COLO668 (cell line): Measurements from ENCODE around the gene FGD5.
"Not testable (repeated sequence)": the region's sequence is repeated elsewhere in the genome, so short reads cannot be mapped to it uniquely, and the experiment has no call there.

Source experiments
- DNase-seq: peaks from one replicate; lab custom pipeline; 2025; ENCODE audit not compliant: unreplicated experiment; lab: John Stamatoyannopoulos, UW

FGD5 gene

GRCh38 chr3:14804835-14805780, 13.7 kb upstream of the FGD5 start:
- no peak for DNase-seq

DNA sequence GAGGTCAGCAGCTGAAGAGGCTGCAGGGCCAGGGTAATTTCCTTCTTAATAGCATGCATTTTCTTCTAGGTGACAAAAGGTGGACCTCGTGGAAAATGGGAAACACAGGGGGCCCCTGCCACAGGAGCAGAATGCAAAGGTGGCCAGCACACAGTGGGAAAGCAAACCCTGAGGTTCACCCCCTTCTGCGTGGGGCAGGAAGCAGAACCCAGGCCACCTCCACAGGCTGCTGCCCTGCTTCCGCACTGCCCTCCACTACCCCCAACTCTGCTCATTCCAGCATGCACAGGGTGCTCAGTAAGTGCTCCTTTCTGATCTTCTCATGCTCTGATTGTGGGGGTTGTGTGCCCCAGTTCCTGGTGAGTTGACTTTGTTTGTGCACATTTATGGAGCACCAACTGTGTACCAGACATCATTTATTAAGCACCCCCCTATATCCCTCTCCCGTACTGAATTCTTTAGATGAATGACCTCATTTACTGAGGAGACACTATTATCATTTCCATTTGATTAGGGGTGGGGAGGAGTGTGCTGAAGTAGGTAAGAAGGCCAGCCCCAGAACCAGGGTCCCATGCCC, 12.7 kb upstream of the FGD5 start:
- no peak for DNase-seq

GRCh38 chr3:14806641-14807263, 12.0 kb upstream of the FGD5 start:
- DNase-seq: no peak

- DNase-seq: no peak
These were observed 10.7 kb upstream of the FGD5 start for GRCh38 chr3:14808025-14808424.

GRCh38 chr3:14808502-14809266, 10.1 kb upstream of the FGD5 start:
- DNase-seq: no peak

- DNase-seq: not testable (repeated sequence)
These were observed 9.2 kb upstream of the FGD5 start for GRCh38 chr3:14809611-14810010.

DNA sequence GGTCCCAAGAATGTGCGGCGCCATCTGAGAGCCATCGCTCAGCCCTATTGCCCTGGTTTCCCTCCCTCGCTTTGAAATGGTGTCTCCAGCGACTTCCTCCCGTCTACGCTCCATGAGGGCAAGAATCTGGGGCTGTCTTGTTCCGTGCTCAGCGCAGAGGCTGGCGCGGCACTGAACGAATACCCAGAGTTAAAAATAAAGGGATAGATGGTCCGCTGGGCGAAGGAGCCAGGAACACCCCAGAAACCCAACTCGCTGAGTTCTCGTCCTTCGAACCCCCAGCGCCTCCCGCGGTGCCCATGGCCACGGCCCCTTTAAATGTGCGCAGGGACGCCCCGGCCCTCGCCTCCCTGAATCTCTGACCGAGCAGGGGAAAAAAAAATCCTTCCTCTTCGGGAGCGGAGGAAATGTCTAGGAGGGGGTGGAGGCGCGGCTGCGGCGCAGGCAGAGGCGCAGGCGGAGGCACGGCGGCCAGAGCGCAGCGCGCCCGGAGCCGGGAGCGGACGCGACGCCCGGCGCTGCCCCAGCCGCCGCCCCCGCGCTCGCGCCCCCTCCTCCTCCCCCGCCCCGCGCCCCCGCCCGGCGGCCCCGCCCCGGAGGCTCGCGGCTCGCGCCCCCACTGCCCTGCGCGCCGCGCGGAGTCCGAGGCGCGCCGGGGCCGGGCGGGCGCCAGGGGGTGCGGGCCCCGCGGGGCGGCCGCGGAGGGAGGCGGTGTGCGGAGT, 8.5 kb upstream of the FGD5 start:
- DNase-seq: no peak

GRCh38 chr3:14810801-14811661, 7.7 kb upstream of the FGD5 start:
- DNase-seq: no peak

- no peak for DNase-seq
These were observed 7.1 kb upstream of the FGD5 start for GRCh38 chr3:14811684-14812083.

- no peak for DNase-seq
These were observed 6.5 kb upstream of the FGD5 start for GRCh38 chr3:14812196-14812790.

DNA sequence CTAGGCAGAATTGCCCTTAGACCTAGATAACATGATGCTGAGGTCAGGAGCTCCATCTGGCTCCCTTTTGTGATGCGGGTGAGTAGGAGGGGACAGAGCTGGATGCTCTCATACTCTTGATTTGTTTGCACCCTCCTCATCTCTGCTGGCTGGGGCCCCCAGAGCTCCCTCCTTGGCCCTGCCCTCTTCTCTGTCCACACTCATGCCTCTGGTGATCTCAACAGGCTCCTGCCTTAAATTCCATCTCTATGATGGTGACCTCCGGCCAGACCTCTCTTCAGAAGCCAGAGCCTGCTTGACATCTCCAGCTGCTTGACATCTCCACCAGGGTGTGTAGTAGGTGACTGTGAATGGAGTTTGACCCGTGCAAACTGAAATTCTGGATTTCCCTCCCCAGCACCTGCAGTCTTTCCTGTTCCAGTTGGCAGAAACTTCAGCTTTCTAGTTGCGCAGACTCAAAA, 4.3 kb upstream of the FGD5 start:
- no peak for DNase-seq

DNA sequence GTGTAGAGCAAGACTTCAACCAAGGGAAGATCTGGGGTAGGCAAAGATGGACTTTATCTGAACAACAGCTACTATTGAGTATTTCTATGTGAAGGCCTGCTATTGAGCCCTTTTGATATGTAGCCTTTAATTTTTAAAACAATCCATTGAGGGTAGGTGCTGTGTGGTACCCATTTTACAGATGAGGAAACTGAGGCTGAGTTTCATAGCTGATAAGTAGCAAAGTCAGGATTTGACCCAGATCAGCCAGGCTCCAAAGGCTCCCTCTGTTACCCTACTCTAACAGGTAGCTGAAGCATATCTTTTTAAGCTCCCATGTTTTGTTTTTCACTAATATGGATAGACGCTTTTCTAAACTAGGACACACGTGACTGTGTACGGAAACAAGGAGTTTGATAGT, 2.4 kb upstream of the FGD5 start:
- DNase-seq: no peak

- no peak for DNase-seq
These were observed 909 bp downstream of the FGD5 start for GRCh38 chr3:14819671-14820070.

GRCh38 chr3:14820156-14820555, 1.4 kb downstream of the FGD5 start:
- DNase-seq: no peak

- DNase-seq: no peak
These were observed 2.4 kb downstream of the FGD5 start for GRCh38 chr3:14821151-14821550.

DNA sequence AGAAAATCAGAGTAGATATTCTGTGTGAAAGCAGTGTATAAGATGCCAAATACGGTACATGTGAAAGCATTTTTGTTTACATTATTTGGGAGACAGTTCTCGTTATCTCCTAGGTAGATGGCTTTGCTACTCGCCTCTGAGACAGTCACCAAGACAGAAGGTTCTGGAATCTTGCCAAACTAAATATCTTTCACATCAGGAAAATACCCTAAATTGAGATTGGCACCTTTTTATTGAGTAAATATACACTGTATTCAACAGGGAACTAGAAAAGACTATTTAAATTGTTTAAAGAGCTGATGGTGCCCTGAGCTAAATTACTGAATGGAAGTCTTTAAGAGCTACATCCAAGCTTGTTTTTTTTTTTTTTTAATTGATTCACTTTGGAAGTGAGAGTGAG, 3.4 kb downstream of the FGD5 start:
- no peak for DNase-seq

DNA sequence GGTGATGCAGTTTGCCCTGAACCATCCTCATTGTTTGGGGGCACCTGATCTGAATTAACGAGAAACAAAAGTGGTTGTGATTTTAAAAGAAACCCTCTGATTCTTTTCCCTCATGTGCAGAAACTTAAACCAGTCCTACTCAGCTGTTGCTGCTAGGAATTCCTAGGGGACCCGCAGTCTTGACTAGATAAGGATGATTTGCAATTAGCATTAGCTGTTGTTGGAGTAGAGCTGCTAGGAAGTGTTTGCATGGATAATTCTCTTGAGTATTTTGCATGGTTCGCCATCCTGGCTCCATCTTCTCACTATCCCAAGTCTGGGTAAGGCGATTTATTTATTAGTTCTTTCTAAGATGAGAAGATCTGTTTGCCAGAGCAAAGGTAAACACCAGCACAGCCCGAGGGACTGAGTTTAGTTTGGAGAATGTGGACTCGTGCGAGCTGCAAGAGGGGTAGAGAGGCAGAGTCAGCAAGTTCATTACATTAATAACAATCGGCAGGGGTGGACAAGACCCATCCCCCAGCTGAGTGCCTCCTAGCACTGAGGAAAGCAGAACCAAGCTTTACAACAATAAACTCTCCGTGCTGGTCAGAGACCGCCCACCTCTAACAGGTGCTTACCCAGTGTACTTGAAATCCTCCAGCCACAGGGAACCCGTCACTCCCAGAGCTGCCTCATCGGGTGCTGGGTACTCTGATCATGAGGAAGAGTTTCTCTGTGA, 4.1 kb downstream of the FGD5 start:
- DNase-seq: no peak

GRCh38 chr3:14823393-14823792, 4.6 kb downstream of the FGD5 start:
- DNase-seq: no peak
